ENCODE results near the gene MAP2K1.

DNA sequence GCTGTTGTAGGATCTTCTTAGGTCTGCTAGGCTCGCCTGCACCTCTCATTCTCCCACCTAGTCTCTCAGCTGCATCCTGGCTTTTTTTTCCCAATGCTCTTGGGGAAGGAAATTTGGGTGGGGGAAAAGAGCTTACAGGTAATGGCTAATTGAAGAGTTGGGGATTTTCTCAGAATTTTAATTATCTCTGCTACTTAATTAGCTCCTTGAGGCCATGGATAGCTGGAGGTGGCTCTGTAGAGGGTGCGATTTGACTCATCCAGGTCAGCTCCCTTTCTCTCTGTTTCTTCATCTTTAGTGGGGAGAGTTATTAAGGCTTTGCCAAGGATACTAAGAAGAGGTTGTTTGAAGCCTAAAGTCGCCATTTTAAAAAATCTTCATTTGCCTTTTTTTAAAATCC, 88.3 kb downstream of the MAP2K1 start:
- TF ChIP-seq, protein P1, sequence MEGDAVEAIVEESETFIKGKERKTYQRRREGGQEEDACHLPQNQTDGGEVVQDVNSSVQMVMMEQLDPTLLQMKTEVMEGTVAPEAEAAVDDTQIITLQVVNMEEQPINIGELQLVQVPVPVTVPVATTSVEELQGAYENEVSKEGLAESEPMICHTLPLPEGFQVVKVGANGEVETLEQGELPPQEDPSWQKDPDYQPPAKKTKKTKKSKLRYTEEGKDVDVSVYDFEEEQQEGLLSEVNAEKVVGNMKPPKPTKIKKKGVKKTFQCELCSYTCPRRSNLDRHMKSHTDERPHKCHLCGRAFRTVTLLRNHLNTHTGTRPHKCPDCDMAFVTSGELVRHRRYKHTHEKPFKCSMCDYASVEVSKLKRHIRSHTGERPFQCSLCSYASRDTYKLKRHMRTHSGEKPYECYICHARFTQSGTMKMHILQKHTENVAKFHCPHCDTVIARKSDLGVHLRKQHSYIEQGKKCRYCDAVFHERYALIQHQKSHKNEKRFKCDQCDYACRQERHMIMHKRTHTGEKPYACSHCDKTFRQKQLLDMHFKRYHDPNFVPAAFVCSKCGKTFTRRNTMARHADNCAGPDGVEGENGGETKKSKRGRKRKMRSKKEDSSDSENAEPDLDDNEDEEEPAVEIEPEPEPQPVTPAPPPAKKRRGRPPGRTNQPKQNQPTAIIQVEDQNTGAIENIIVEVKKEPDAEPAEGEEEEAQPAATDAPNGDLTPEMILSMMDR (conservative IDR thresholded peaks at IDR 0.05) = no peak
- TF ChIP-seq ZFX (IDR thresholded peaks at IDR 0.05) = no peak
